GM21367 (cell line): ENCODE results near the gene NEO1.
"Not testable (repeated sequence)": the region's sequence is repeated elsewhere in the genome, so short reads cannot be mapped to it uniquely, and the experiment has no call there.

Experiments used
- ATAC-seq: cut with Tn5 transposase; IDR thresholded peaks from one replicate; pipeline ENCODE4 v1.9.1; 2021; ENCODE audit not compliant: unreplicated experiment

Gene NEO1

GRCh38 chr15:73139041-73139743 lies 86.9 kb downstream of the NEO1 start:
- ATAC-seq, result no peak

GRCh38 chr15:73139744-73140553 lies 87.7 kb downstream of the NEO1 start:
- no peak for ATAC-seq

GRCh38 chr15:73141216-73141900 lies 89.1 kb downstream of the NEO1 start:
- ATAC-seq, result no peak

GRCh38 chr15:73142802-73143762 lies 90.8 kb downstream of the NEO1 start:
- ATAC-seq, result peak; percentile 49

GRCh38 chr15:73143763-73144155 lies 91.5 kb downstream of the NEO1 start:
- no peak for ATAC-seq

- ATAC-seq, result no peak
These were observed 94.2 kb downstream of the NEO1 start for GRCh38 chr15:73146419-73146818.

GRCh38 chr15:73150831-73151230 lies 98.6 kb downstream of the NEO1 start:
- no peak for ATAC-seq

- no peak for ATAC-seq
These were observed 100.8 kb downstream of the NEO1 start for GRCh38 chr15:73153024-73153423.

- ATAC-seq, result no peak
These were observed 101.2 kb downstream of the NEO1 start for GRCh38 chr15:73153447-73153846.

- ATAC-seq, result no peak
These were observed 104.3 kb downstream of the NEO1 start for GRCh38 chr15:73156431-73157191.

- no peak for ATAC-seq
These were observed 109.3 kb downstream of the NEO1 start for GRCh38 chr15:73161546-73161945.

- no peak for ATAC-seq
These were observed 113.2 kb downstream of the NEO1 start for GRCh38 chr15:73165435-73165834.

- ATAC-seq, result no peak
These were observed 113.6 kb downstream of the NEO1 start for GRCh38 chr15:73165844-73166243.

GRCh38 chr15:73166711-73167110 lies 114.4 kb downstream of the NEO1 start:
- not testable (repeated sequence) for ATAC-seq

GRCh38 chr15:73168487-73168886 lies 116.2 kb downstream of the NEO1 start:
- no peak for ATAC-seq

- no peak for ATAC-seq
These were observed 119.4 kb downstream of the NEO1 start for GRCh38 chr15:73171711-73172110.

- ATAC-seq, result no peak
These were observed 120.2 kb downstream of the NEO1 start for GRCh38 chr15:73172508-73172907.

GRCh38 chr15:73174171-73174570 lies 121.9 kb downstream of the NEO1 start:
- ATAC-seq, result no peak

- no peak for ATAC-seq
These were observed 123.1 kb downstream of the NEO1 start for GRCh38 chr15:73175382-73175781.

- no peak for ATAC-seq
These were observed 124.3 kb downstream of the NEO1 start for GRCh38 chr15:73176598-73176997.
